ENCODE data around the gene CST9.

The CST9 gene

GRCh38 chr20:23562721-23563342 lies 42.9 kb downstream of the CST9 start:
- FAIRE-seq: no peak
- TF ChIP-seq TAF1 (IDR thresholded peaks at IDR 0.05; ENCODE audit: low read depth, low read length) (no peak), POLR2A (IDR thresholded peaks at IDR 0.05; ENCODE audit: low read depth, low read length) (no peak), POU2F2 (IDR thresholded peaks at IDR 0.05; ENCODE audit: low read depth, low read length) (no peak), SPI1 (IDR thresholded peaks at IDR 0.05; ENCODE audit: low read depth, low read length) (no peak), PAX5 (IDR thresholded peaks at IDR 0.05; ENCODE audit: insufficient read depth, low read length, severe bottlenecking) (no peak), POLR2AphosphoS5 (IDR thresholded peaks at IDR 0.05; ENCODE audit: low read depth, low read length) (no peak)

GRCh38 chr20:23554401-23554800 lies 51.3 kb downstream of the CST9 start:
- no peak for TF ChIP-seq POU2F2 (IDR thresholded peaks at IDR 0.05; ENCODE audit: low read depth, low read length)
- no peak for TF ChIP-seq SPI1 (IDR thresholded peaks at IDR 0.05; ENCODE audit: low read depth, low read length)
- no peak for TF ChIP-seq PAX5 (IDR thresholded peaks at IDR 0.05; ENCODE audit: insufficient read depth, low read length, severe bottlenecking)
- no peak for TF ChIP-seq POLR2AphosphoS5 (IDR thresholded peaks at IDR 0.05; ENCODE audit: low read depth, low read length)
- no peak for TF ChIP-seq TAF1 (IDR thresholded peaks at IDR 0.05; ENCODE audit: low read depth, low read length)
- FAIRE-seq (peak; percentile 66), DNase-seq (ENCODE audit: insufficient read length, low spot score) (no peak)

More at GRCh38 chr20:23562721-23563342, 42.9 kb downstream of the CST9 start:
- no peak for DNase-seq (ENCODE audit: insufficient read length, low spot score)
